Activated T-helper 1 cell treated with Interleukin-2 at 50 U/mL for 16 hours (primary cell): ENCODE measurements around the gene EPS15.
"Not testable (repeated sequence)": the region's sequence is repeated elsewhere in the genome, so short reads cannot be mapped to it uniquely, and the experiment has no call there.

Experiments
- DNase-seq: peaks from one replicate; pipeline ENCODE4 v3.0.0-alpha.2; 2020; ENCODE audit warnings: low read depth

The EPS15 gene

DNA sequence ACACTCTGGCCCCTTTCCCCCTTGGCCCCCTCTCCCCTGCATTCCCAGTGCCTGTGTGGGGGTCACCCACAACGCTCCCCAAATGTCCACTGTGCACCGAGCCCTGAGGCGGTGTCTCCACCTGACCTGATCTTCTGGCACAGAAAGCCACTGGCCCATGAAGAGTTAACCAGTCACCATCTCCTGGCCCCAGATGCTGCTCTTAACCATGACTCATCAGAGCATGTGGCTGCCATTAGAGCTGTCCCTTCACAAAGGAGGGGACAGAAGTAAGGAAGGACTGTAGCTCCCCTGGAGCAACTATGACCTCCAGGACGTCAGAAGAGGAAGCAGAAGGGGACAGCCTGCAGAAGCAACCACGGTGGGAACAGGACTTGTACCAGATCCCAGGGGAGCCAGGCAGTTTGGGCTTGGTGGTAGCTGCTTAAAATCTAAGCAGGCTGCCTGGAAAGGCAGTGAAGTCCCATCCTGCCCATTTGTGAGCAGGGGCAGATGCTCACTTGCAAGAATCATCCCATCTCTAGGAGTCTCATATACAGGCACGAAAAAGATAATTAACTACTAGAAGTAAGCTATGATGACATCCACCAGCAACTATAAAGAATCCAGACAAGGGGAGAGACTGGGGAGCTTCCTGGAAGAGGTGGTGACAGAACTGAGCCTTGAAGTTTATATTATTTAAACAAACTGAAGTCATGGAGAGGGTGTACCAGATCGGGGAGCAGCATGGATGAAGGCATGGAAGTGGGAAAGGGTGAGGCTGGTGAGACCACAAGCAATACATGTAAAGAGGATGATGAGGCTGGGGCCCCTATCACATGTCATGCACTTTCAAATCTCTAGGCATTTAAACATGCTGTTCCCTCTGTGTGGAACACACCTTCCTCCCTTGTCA lies 187.6 kb downstream of the EPS15 start:
- no peak for DNase-seq

DNA sequence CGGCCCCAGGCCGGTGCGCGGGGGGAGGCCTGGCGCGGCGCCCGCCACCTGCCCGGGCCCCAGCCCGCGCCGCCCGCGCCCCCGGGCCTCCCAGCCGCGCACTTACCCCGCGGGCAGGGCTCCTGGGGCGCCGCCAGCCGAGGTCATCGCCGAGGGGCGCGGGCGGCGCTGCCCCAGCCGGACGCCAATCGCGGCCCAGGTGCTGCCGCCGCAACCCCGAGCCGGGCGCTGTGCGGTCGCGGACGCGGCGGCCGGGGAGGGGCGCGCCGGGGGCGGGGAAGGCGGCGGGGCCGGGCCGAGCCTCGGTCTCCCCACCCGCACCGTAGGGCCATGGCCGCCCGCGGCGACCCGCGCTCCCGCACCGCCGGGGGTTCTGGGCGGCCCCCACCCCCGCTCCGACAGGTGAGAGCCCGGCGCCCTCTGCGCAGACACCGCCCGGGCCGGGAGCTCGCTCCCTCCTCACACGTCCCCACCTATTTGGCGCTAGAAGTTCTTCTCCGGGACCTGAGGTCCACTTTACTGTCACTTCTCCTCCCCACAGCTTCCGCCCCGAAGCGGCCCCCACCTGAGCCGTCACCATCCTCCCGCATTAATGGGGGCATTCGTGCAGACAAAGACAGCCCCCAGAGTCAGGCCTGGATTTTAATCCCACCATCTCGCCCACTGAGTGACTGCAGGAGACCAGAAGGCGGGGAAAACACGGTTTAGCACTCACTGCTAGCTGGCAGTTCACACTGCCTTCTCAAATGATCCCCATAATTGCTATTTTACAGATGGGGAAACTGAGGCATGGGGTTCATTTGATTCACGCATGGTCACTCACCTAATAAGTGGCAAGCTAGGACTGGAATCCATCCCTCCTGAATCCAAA lies 188.5 kb downstream of the EPS15 start, which contains the start of gene TTC39A:
Gene TTC39A, minus strand, starts transcription at position 232 of the 871 bp plus-strand sequence. Its CDS starts 85 bp downstream, at position 147.
- no peak for DNase-seq

GRCh38 chr1:51329443-51330325 lies 189.4 kb downstream of the EPS15 start:
- DNase-seq = no peak

DNA sequence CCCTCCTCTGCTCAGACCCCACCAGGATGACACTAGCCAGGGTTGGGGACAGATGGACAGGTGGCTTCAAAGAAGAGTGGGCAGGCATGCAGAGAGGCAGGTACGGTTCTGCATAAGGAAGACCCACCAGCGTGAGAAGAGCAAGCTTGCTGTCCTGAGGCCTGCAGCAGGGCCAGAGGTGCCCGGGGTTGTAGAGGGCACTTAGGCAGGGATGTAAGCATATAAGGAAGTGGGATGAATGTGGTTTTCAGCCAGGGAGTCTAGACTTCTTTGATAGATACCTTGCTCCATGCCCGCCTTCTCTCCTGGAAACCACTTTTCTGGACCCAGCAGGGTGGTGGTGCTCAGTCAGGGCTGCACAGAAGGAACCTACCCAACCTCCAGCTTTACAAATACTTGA lies 190.1 kb downstream of the EPS15 start:
- no peak for DNase-seq

DNA sequence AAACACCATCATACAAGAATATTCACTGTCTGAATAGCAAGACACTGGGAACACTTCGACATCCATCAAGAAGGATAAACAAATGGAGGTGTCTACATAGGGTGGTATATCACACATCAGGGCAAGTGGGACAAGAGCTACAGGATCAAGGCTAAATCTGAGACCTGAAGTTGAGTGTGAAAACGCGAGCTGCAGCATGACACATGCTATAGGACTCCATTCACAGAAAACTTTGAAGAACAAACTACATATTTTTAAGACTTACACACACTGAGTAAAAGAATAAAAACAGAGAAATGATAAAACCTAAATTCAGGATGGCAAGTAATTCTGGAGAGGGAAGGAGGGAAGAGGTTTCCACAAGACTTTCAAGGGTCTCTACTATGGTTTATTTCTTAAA lies 190.8 kb downstream of the EPS15 start:
- DNase-seq = no peak

DNA sequence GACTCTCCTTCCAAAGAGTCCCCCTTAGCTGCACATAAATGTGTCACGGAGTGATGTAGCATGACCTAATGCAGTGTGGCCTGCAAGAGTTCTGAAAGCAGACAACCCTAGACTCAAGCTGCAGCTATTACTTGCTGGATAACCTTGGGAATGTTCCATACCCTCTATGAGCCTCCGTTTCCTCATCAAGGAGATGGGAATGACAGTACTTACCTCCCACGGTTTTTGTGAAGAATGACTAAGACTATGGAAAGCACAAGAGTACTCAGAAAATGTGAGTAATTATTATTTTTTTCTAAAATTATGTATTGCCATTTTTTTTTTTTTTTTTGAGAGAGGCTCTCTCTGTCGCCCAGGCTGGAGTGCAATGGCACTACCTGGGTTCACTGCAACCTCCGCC lies 191.7 kb downstream of the EPS15 start:
- DNase-seq = no peak

DNA sequence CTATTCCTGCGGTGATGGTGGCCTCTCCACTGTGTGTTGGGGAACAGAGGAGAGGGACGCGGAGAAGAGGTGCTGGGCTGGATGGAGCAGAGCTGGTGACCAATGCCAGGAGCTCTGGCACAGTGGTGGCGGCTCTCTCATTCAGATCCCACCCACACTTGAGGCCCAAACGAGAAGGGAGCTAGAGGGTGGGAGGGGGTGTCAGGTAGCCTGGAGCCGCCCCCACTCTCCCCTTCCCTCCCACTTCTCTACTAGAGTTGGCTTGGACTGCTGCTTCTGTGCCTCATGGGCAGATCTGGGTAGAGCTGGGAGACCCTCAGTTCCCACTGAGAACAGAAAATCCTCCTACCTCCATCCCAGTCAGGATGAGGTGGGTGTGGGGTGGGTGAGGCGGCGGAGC lies 192.2 kb downstream of the EPS15 start:
- no peak for DNase-seq

GRCh38 chr1:51325878-51326755 lies 192.9 kb downstream of the EPS15 start:
- no peak for DNase-seq

DNA sequence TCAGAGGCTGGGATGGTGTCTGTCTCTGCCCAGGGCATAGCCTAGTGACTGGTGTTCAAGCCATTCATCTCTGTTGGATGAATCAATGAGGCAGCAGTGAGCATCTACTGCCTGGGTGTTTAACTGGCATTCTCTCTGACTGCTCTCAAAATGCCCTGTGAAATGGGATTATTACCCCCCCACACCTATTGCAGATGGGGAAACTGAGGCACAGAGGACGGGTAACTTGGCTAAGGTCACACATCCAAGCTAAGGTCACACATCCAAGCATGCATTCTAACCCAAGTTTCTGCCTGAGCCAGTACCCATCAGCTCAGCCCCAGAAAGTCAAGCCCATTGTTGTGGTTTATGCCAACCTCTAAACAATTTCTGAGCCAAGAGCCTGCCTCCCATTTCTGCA lies 193.7 kb downstream of the EPS15 start:
- no peak for DNase-seq

GRCh38 chr1:51325011-51325385 lies 194.1 kb downstream of the EPS15 start:
- DNase-seq = not testable (repeated sequence)

- no peak for DNase-seq
Measured at GRCh38 chr1:51324251-51325010, 194.6 kb downstream of the EPS15 start.

DNA sequence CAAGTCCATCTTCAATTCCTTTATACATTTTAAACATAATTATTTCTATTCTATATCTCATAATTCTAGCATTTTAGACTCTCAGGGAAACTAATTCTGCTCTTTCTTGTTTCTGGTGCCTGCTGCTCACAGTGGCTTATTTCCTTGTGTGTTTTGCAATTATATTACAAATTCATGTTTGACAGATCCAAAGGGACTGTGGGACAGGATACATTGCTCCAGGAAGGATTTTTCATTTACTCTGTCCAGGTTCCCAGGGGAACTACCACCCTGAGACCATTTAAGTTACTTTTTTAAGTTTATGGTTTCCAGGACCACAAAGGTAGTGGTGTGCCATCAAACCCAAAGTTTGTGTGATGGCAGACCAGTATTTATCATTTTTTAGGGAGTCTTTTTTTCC lies 195.3 kb downstream of the EPS15 start:
- no peak for DNase-seq

DNA sequence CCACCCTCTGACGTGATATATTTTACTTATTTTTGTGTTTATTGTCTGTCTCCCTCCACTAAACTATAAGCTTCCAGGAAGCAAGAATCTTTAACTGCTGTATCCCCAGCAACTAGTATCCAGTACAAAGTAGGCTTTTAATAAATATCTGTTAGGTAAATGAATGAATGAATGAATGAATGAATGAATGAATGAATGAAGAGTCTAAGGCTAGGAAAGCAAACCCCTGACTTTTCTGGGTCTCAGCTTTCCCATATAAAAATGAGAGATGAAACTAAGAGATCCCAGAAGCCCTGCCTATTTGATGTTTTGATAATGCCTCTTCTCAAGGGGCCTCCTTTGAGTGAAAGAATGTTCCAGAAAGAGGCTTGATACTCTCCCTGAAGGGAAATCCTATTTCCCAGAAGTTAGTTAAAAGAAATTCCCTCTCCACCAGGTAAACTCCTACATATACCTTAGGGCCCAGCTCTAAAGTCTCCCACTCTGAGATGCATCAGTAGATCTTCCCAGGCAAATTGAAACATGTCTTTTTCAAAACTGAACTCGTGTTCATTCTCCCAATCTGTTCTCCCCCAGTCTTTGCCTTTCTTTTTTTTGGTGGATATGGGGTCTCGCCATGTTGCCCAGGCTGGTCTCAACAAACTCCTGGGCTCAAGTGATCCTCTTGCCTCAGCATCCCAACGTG lies 196.5 kb downstream of the EPS15 start:
- DNase-seq = no peak

DNA sequence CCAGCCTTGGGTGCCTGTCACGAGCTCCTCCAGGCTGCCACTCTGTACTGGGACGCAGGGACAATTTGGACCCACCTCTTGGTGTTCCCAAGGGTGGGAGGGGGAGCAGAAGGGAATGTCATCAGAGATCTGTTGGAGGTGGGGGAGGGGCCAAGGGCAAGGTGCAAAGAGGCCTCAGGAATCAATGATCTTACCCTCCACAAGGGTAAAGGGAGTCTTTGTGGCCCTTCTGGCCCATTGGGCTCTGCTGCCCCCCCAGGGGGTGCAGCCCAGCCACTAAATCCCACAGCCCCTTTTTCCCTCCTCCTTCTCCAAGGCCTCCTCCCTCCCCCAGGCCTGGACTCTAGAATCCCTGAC lies 197.2 kb downstream of the EPS15 start:
- no peak for DNase-seq

DNA sequence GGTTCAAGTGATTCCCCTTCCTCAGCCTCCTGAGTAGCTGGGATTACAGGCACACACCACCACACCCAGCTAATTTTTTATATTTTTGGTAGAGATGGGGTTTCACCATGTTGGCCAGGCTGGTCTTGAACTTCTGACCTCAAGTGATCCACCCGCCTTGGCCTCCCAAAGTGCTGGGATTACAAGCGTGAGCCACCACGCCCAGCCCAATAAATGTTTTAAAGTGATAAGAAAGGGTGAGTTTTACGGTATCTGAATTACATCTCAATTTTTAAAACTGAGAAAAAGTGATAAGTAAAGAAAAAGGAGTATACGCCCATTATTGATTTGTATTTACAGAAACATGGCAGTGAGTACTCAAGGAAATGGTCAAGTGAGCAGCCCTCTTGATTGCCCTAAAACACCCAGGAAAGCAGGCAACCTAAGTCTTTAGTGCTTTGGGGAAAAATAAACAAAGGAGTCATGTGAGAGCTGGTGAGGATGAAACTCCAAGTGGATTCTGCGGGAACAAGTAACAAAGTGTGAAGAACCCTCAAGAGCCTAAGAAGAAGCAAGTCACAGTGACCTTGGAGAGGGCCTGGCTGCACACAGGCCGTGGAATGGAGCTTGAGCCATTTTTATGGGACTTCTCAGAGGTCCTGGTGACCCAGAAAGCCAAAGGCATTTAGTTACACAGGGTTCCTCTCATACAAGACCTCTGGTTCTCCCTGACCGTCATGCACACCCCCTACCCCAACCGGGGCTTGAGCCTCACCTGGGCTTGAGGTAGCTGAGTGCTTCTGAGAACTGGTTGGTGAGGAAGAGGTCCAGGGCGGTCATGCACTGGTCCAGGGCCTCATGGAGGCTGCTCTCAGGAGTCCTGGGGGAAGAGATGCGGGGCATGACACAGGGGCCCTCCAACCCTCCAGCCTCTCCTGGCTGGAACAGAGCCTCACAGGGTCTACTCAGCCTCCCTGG lies 197.8 kb downstream of the EPS15 start:
- DNase-seq = no peak

GRCh38 chr1:51317798-51318197 lies 201.3 kb downstream of the EPS15 start:
- no peak for DNase-seq

DNA sequence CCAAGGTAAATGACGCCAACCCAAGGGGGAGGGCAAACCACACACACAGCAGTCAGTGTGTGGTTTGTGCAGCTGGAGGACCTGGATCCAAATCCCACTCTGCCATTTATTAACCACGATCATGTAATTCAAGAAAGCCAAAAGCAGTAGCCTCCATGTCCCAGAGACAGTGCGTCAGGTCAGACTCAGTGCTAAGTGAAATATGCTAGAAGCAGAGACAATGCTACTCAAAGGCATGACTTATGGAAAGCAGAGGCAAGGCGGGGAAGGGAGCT lies 202.3 kb downstream of the EPS15 start:
- DNase-seq = no peak

- DNase-seq = no peak
Measured at GRCh38 chr1:51316113-51316845, 202.8 kb downstream of the EPS15 start.
